Activated B cell treated with CpG ODN at 0.5 μM for 24 hours (primary cell): ENCODE results near the gene ERVMER34-1. TPM values are rescaled to one million over a fixed set of nuclear protein-coding genes. Genes with fewer than 3 reads are reported as not detected.

Experiments used
- ATAC-seq: fragments of 200-7000 bp; cut with Tn5 transposase; one replicate; pipeline ENCODE4 v1.10.0; 2021; ENCODE audit warnings: low read depth, mild to moderate bottlenecking, moderate library complexity
- CTCF ChIA-PET: fragments of 350-600 bp; sonication (Branson Sonifier 250); formaldehyde crosslinking; loops from one replicate; lab custom pipeline; 2021; ENCODE audit warnings: antibody characterized with exemption; lab: Charles Lee
- POLR2A ChIA-PET: fragments of 350-600 bp; sonication (Branson Sonifier 250); formaldehyde crosslinking; loops from one replicate; lab custom pipeline; 2021; ENCODE audit warnings: antibody characterized with exemption; lab: Charles Lee
- DNase-seq: peaks from one replicate; pipeline ENCODE4 v3.0.0; 2022
- H3K27ac Mint-ChIP-seq: one replicate; pipeline ENCODE4 v1.8.0; 2020; ENCODE audit warnings: mixed read lengths
- H3K27me3 Mint-ChIP-seq: one replicate; pipeline ENCODE4 v1.8.0; 2021; ENCODE audit warnings: mixed read lengths
- H3K36me3 Mint-ChIP-seq: one replicate; pipeline ENCODE4 v1.8.0; 2021; ENCODE audit warnings: low read depth, mixed read lengths
- H3K4me1 Mint-ChIP-seq: one replicate; pipeline ENCODE4 v1.8.0; 2021; ENCODE audit warnings: mixed read lengths
- H3K4me3 Mint-ChIP-seq: one replicate; pipeline ENCODE4 v1.8.0; 2020; ENCODE audit warnings: mild to moderate bottlenecking, mixed read lengths
- H3K9me3 Mint-ChIP-seq: one replicate; pipeline ENCODE4 v1.8.0; 2020; ENCODE audit warnings: mixed read lengths
- intact Hi-C: fragments of 100-400 bp; cut with micrococcal nuclease; formaldehyde crosslinking; loops from one replicate; pipeline ENCODE4 v1.15.1; 2024
- total RNA-seq: library from RNA; stranded (reverse); gene quantifications from 2 replicates; pipeline ENCODE4 v1.2.3, GENCODE V29; 2022
- TF ChIP-seq, protein P1 (sequence below): fragments of 200-600 bp; IDR thresholded peaks from one replicate; pipeline ENCODE4 v1.8.0; 2022; ENCODE audit warnings: antibody characterized with exemption, mild to moderate bottlenecking

The ERVMER34-1 gene
- total RNA-seq, 1 donor from 2014 or later: not detected

DNA sequence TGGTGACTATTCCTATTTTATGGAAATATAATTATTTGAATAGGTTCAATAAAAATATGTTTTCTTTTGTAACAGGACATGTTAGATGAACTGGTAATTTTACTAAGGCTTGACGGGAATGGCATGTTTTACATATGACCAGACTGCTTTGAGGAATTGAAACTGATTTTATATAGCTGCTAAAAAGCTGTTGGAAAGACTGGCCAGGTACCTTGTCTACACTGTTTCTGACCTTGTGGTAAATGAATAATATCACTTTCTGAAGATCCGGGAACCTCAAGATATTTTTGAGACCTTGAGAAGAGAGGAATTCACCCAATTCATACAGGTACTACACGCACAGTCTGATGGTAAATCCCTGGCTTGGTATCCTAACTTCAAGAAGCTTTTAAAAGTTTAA, 50.0 kb downstream of the ERVMER34-1 start:
- peak overlapping the region; percentile 63 for H3K27ac Mint-ChIP-seq
- peaks cover 18% of the 10 kb centered on the region for H3K4me1 Mint-ChIP-seq
- no peak overlapping the region for H3K4me3 Mint-ChIP-seq
- intact Hi-C loops: loop anchor here (1.0 to 2.0 kb wide), 3 partner anchors 11 to 40 kb away; no protein-coding TSS in a partner anchor
- ATAC-seq: peak; percentile 79
- TF ChIP-seq, protein P1, sequence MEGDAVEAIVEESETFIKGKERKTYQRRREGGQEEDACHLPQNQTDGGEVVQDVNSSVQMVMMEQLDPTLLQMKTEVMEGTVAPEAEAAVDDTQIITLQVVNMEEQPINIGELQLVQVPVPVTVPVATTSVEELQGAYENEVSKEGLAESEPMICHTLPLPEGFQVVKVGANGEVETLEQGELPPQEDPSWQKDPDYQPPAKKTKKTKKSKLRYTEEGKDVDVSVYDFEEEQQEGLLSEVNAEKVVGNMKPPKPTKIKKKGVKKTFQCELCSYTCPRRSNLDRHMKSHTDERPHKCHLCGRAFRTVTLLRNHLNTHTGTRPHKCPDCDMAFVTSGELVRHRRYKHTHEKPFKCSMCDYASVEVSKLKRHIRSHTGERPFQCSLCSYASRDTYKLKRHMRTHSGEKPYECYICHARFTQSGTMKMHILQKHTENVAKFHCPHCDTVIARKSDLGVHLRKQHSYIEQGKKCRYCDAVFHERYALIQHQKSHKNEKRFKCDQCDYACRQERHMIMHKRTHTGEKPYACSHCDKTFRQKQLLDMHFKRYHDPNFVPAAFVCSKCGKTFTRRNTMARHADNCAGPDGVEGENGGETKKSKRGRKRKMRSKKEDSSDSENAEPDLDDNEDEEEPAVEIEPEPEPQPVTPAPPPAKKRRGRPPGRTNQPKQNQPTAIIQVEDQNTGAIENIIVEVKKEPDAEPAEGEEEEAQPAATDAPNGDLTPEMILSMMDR: no peak
- H3K27me3 Mint-ChIP-seq: peaks cover 2% of the 10 kb centered on the region
- ChIA-PET POLR2A (interaction anchor here (0.7 to 2.2 kb wide), 7 partner anchors 11 to 858 kb away, joined by 3 to 48 read pairs (median 7); partner anchors contain the start of gene DCUN1D4), CTCF (interaction anchor here (0.8 to 1.1 kb wide), 2 partner anchors 11 to 152 kb away, joined by 3 to 4 read pairs; no protein-coding TSS in a partner anchor)
- H3K9me3 Mint-ChIP-seq: no peaks in the 10 kb centered on the region
- DNase-seq: no peak
- no peaks in the 10 kb centered on the region for H3K36me3 Mint-ChIP-seq

GRCh38 chr4:52694936-52695335, 56.3 kb downstream of the ERVMER34-1 start:
- Mint-ChIP-seq H3K4me3 (no peak overlapping the region), H3K27ac (no peak overlapping the region), H3K27me3 (no peaks in the 10 kb centered on the region), H3K36me3 (peaks cover 4% of the 10 kb centered on the region), H3K9me3 (peaks cover 22% of the 10 kb centered on the region), H3K4me1 (peaks cover 5% of the 10 kb centered on the region)
- CTCF ChIA-PET: no interaction called here
- TF ChIP-seq, protein P1: no peak
- no peak for DNase-seq
- POLR2A ChIA-PET: no interaction called here
- ATAC-seq: no peak
- intact Hi-C loops: no loop called here

DNA sequence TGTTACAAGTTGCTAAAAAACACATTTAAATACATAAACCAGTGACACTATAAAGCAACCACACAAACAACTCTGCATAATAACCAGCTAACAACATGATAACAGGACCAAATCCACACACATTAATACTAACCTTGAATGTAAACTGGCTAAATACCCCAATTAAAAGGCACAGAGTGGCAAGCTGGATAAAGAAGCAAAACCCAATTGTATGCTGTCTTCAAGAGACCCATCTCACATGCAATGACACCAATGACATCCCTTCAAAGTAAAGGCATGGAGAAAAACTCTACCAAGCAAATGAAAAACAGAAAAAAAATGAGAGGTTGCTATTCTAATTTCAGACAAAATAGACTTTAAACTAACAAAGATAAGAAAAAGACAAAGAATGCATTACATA, 57.7 kb downstream of the ERVMER34-1 start:
- DNase-seq (no peak), ATAC-seq (no peak)
- ChIA-PET CTCF (no interaction called here), POLR2A (no interaction called here)
- intact Hi-C loops: no loop called here
- Mint-ChIP-seq H3K4me3 (no peak overlapping the region), H3K36me3 (peaks cover 4% of the 10 kb centered on the region), H3K27ac (no peak overlapping the region), H3K9me3 (peaks cover 22% of the 10 kb centered on the region), H3K4me1 (peaks cover 5% of the 10 kb centered on the region), H3K27me3 (no peaks in the 10 kb centered on the region)
- TF ChIP-seq, protein P1: no peak

Other genes starting within 250 kb of the ERVMER34-1 start
- gene USP46, start 92.1 kb downstream of the ERVMER34-1 start, total RNA-seq: 12.6 and 13.3 TPM in 2 replicates
- 0.69 TPM in 1 of 2 replicates, not detected in the other for gene RASL11B, start 110.9 kb upstream of the ERVMER34-1 start, total RNA-seq